ENCODE results near the gene POM121.
"Not testable (repeated sequence)": the region's sequence is repeated elsewhere in the genome, so short reads cannot be mapped to it uniquely, and the experiment has no call there.

DNA sequence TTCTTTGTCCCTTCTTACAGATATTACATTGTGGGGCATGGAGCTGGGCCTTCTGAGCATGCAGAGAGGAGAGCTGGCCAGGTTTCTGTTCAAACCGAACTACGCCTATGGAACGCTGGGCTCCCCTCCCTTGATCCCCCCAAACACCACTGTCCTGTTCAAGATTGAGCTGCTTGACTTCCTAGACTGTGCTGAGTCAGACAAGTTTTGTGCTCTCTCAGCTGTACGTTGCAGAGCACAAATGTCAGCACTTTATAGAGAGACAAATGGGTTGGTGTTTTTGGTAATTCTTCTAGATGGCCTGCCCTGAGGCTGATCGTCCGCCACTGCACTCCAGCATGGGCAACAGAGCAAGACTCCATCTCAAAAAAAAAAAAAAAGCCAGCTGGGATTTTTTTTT lies 46.6 kb downstream of the POM121 start:
- not testable (repeated sequence) for TF ChIP-seq POLR2A, POLR2AphosphoS5 (IDR thresholded peaks at IDR 0.05)
- TF ChIP-seq, protein P1, sequence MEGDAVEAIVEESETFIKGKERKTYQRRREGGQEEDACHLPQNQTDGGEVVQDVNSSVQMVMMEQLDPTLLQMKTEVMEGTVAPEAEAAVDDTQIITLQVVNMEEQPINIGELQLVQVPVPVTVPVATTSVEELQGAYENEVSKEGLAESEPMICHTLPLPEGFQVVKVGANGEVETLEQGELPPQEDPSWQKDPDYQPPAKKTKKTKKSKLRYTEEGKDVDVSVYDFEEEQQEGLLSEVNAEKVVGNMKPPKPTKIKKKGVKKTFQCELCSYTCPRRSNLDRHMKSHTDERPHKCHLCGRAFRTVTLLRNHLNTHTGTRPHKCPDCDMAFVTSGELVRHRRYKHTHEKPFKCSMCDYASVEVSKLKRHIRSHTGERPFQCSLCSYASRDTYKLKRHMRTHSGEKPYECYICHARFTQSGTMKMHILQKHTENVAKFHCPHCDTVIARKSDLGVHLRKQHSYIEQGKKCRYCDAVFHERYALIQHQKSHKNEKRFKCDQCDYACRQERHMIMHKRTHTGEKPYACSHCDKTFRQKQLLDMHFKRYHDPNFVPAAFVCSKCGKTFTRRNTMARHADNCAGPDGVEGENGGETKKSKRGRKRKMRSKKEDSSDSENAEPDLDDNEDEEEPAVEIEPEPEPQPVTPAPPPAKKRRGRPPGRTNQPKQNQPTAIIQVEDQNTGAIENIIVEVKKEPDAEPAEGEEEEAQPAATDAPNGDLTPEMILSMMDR (IDR thresholded peaks at IDR 0.05 in 8 of 11, conservative IDR thresholded peaks at IDR 0.05 in 3 of 11), result not testable (repeated sequence)
